Measurements from ENCODE around the gene SFRP5.

- TF ChIP-seq CTCF (IDR thresholded peaks at IDR 0.05; ENCODE audit: insufficient read depth, low read depth, low read length) (no peak), EZH2 (IDR thresholded peaks at IDR 0.05; ENCODE audit: insufficient read depth, low read length) (no peak)
These were observed 3.2 kb downstream of the SFRP5 start for GRCh38 chr10:97768322-97769315.

Measured in astrocyte (in vitro differentiated cells and primary cell).